ENCODE data around the gene CEP350.

CEP350 gene

DNA sequence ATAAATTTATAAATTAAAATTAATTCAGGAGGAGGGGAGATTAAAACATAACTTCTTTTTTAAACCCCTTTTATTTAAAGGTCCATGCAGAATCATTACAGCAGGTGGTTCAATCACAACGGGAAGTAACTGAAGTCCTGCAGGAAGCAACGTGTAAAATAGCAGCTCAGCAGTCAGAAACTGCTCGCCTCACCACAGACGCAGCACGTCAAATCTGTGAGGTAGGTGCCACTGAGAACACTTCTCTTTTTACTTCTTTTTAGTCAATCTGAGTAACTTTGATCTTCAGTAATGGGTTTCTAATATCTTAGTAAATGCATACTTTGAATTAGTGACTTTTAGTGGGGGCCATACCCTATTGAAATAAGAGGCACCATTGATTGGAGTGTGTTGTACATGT is 87.0 kb downstream of the CEP350 start:
- POLR2A ChIA-PET, result no interaction called here
- H3K4me3 ChIP-seq (ENCODE audit: low read depth, low read length), result no peak overlapping the region
- CTCF ChIA-PET, result interaction anchor here (1.3 to 1.6 kb wide), 3 partner anchors 9 to 137 kb away, joined by 4 to 5 read pairs (median 4); no protein-coding TSS in a partner anchor
- TF ChIP-seq, protein P1, sequence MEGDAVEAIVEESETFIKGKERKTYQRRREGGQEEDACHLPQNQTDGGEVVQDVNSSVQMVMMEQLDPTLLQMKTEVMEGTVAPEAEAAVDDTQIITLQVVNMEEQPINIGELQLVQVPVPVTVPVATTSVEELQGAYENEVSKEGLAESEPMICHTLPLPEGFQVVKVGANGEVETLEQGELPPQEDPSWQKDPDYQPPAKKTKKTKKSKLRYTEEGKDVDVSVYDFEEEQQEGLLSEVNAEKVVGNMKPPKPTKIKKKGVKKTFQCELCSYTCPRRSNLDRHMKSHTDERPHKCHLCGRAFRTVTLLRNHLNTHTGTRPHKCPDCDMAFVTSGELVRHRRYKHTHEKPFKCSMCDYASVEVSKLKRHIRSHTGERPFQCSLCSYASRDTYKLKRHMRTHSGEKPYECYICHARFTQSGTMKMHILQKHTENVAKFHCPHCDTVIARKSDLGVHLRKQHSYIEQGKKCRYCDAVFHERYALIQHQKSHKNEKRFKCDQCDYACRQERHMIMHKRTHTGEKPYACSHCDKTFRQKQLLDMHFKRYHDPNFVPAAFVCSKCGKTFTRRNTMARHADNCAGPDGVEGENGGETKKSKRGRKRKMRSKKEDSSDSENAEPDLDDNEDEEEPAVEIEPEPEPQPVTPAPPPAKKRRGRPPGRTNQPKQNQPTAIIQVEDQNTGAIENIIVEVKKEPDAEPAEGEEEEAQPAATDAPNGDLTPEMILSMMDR (IDR thresholded peaks at IDR 0.05; ENCODE audit: insufficient read depth, low read length, missing control alignments), result no peak
- DNase-seq (ENCODE audit: low read depth, low spot score), result no peak

DNA sequence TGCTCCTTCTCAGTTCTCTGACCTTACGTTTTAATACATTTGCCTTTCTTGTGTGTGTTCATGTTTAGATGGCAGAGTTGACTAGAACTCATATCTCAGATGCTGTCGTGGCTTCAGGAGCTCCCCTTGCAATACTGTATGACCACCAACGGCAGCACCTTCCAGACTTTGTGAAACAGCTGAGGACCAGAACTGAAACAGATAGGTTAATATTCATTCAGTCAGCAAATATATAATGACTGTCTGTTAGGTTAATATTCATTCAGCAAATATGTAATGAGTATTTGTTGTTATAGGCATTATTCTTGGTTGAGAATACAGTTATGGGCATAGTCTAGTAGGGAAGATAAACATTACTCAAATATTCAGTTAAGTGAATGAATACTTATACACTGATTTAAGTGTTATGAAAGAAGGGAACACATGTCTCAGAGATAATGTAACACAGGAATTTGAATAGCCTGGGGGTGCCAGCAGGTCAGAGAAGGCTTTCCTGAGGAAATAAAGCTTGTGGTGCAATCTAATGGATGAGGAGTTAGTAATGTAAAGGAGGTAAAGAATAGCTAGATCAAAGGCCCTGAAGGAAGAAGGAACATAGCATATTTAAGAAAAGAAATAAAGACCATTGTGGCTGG is 88.5 kb downstream of the CEP350 start:
- ChIA-PET POLR2A (interaction anchor here (0.9 kb wide), 1 partner anchor 15 kb away, joined by 4 read pairs; no protein-coding TSS in a partner anchor), CTCF (interaction anchor here (1.2 to 1.3 kb wide), 2 partner anchors 8 to 440 kb away, joined by 3 to 4 read pairs; no protein-coding TSS in a partner anchor)
- TF ChIP-seq, protein P1 (IDR thresholded peaks at IDR 0.05; ENCODE audit: insufficient read depth, low read length, missing control alignments), result no peak
- no peak overlapping the region for H3K4me3 ChIP-seq (ENCODE audit: low read depth, low read length)
- DNase-seq (ENCODE audit: low read depth, low spot score), result peak; percentile 69

DNA sequence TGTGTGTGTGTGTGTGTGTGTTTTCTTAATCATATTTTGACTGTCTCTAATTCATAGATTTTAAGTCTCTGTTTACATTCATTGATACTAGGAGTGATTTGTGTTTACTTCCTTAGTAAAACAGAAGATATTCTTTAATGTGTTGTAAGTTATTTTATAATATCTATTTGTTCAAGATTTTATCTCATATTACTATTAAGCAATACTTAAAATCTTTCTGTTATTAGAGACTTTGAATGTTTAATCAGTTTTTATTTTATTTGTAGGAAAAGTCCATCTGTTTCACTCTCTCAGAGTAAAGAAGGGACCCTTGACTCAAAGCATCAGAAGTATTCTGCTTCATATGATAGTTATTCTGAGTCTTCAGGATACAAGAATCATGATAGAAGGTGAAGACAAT is 89.2 kb downstream of the CEP350 start:
- POLR2A ChIA-PET, result interaction anchor here (0.9 kb wide), 1 partner anchor 16 kb away, joined by 4 read pairs; no protein-coding TSS in a partner anchor
- CTCF ChIA-PET, result interaction anchor here (1.2 kb wide), 1 partner anchor 9 kb away, joined by 4 read pairs; no protein-coding TSS in a partner anchor

DNA sequence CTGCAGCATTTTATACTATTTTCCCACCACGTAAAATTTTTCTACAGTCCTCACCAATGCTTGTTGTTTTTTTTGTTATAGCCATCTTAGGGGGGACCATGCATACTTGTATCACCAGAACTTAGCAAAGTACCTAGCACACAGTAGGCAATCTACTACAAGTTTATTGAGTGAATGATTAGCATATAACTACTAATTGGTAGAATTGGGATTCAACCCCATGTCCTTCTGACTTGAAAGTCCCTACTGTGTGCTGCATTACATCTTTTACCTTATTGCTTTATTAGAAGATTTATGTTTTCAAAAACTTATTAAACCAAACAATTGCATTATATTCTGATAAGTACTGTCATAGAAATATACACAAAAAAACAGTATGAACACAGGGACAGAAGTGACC is 92.1 kb downstream of the CEP350 start:
- CTCF ChIA-PET, result no interaction called here
- H3K4me3 ChIP-seq (ENCODE audit: low read depth, low read length), result no peak overlapping the region
- POLR2A ChIA-PET, result no interaction called here
- TF ChIP-seq, protein P1 (IDR thresholded peaks at IDR 0.05; ENCODE audit: insufficient read depth, low read length, missing control alignments), result no peak
- no peak for DNase-seq (ENCODE audit: low read depth, low spot score)

More for the DNA sequence above, 89.2 kb downstream of the CEP350 start:
- no peak for DNase-seq (ENCODE audit: low read depth, low spot score)
- H3K4me3 ChIP-seq (ENCODE audit: low read depth, low read length), result no peak overlapping the region
- TF ChIP-seq, protein P1 (IDR thresholded peaks at IDR 0.05; ENCODE audit: insufficient read depth, low read length, missing control alignments), result no peak

DNA sequence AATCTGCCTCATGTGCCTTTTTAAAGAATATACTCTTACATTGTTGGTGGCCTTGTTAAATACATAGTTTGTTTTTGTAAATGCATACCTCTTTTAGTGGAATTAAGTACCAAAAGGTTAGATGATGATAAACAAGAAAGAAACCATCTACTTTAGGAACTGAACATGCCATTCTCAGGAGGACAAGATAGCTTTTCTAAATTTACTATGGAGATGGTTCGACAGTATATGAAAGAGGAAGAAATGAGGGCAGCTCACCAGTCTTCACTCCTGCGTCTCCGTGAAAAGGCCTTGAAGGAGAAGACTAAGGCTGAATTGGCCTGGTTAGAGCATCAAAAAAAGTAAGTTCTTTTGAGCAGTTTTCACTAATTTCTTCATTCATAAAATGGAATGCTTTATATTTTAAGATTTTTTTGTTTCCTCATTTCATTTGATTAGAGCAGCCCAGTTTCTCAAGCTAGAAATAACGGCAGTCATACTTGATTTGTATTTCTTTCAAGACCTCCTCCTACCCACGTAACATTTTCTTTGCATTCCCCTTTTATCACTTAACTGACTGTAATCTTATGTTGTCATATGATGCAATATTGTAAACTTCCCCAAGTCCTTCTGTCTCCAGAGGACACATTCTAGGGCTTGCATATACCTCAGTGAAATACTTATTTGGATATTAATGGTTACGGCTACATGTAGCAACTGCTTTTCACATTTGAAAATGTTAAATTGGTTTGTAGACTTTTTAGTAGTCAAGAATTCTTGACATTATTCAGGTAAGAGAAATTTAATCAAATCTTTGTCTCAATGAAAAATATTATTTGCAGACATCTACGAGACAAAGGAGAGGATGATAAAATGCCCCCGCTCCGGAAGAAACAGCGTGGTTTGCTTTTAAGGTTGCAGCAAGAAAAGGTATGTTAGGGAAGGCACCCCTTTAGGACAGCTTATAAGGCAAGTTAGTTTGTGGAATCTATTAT is 99.3 kb downstream of the CEP350 start:
- no peak for DNase-seq (ENCODE audit: low read depth, low spot score)
- TF ChIP-seq, protein P1 (IDR thresholded peaks at IDR 0.05; ENCODE audit: insufficient read depth, low read length, missing control alignments), result no peak
- ChIA-PET CTCF (interaction anchor here (0.9 kb wide), 1 partner anchor 19 kb away, joined by 3 read pairs; no protein-coding TSS in a partner anchor), POLR2A (no interaction called here)
- no peak overlapping the region for H3K4me3 ChIP-seq (ENCODE audit: low read depth, low read length)
